B cell (primary cell): ENCODE measurements around the gene TRPM6.

Experiments
- CTCF ChIP-seq: fragments of 200-600 bp; IDR thresholded peaks from one replicate; pipeline ENCODE4 v1.8.0; 2022; ENCODE audit warnings: antibody characterized with exemption, mild to moderate bottlenecking
- EZH2 ChIP-seq: IDR thresholded peaks from 2 replicates; pipeline ENCODE4 v1.6.1; 2012; ENCODE audit warnings: borderline replicate concordance, low read depth, mild to moderate bottlenecking, moderate library complexity, low read length; ENCODE audit not compliant: insufficient read depth, poor library complexity, severe bottlenecking

GRCh38 chr9:74736646-74737045 lies 151.1 kb downstream of the TRPM6 start:
- no peak for TF ChIP-seq CTCF
- no peak for TF ChIP-seq EZH2
